GM12874 (cell line): ENCODE results near the gene RBM17.

ENCODE experiments used
- CTCF ChIP-seq: IDR thresholded peaks from 2 replicates; pipeline ENCODE4 v1.5.1; 2011; ENCODE audit warnings: low read depth, mild to moderate bottlenecking, control low read depth, low read length, moderate library complexity; ENCODE audit not compliant: insufficient read depth

The RBM17 gene

GRCh38 chr10:6136215-6137201, 47.7 kb downstream of the RBM17 start:
- TF ChIP-seq CTCF = no peak; the same call in 1 of the 2 replicates

- TF ChIP-seq CTCF = no peak
Measured at GRCh38 chr10:6138456-6138855, 49.6 kb downstream of the RBM17 start.

- no peak for TF ChIP-seq CTCF
Measured at GRCh38 chr10:6139470-6139869, 50.6 kb downstream of the RBM17 start.

GRCh38 chr10:6140141-6140841, 51.5 kb downstream of the RBM17 start:
- no peak for TF ChIP-seq CTCF

GRCh38 chr10:6140965-6141295, 52.1 kb downstream of the RBM17 start:
- TF ChIP-seq CTCF = no peak

GRCh38 chr10:6141296-6142151, 52.7 kb downstream of the RBM17 start:
- no peak for TF ChIP-seq CTCF

- TF ChIP-seq CTCF = no peak
Measured at GRCh38 chr10:6142644-6143043, 53.8 kb downstream of the RBM17 start.
